GM23248 (cell line): Measurements from ENCODE around the gene NEUROG1. TPM values are rescaled to one million over a fixed set of nuclear protein-coding genes. Genes with fewer than 3 reads are reported as not detected.

Experiments used
- DNase-seq: peaks from one replicate; pipeline ENCODE4 v3.0.0-alpha.2; 2015
- H2AFZ ChIP-seq: fragments of 200-600 bp; sonication (generic); 2 replicates; pipeline ENCODE4 v1.6.1; 2016; ENCODE audit warnings: antibody characterized with exemption
- H3F3A ChIP-seq: fragments of 200-600 bp; sonication (generic); 2 replicates; pipeline ENCODE4 v1.6.1; 2016; ENCODE audit warnings: mild to moderate bottlenecking, antibody characterized with exemption, mixed run types; ENCODE audit not compliant: insufficient read depth
- H3K27ac ChIP-seq: fragments of 200-600 bp; sonication (generic); 2 replicates; pipeline ENCODE4 v1.5.1; 2016; ENCODE audit warnings: mild to moderate bottlenecking
- H3K27me3 ChIP-seq: fragments of 200-600 bp; sonication (generic); replicated peaks from 2 replicates; pipeline ENCODE4 v1.6.1; 2016; ENCODE audit warnings: mild to moderate bottlenecking; ENCODE audit not compliant: insufficient read depth
- H3K36me3 ChIP-seq: fragments of 200-600 bp; sonication (generic); 2 replicates; pipeline ENCODE4 v1.6.1; 2016; ENCODE audit warnings: low read depth, mild to moderate bottlenecking
- H3K4me1 ChIP-seq: fragments of 200-600 bp; sonication (generic); 2 replicates; pipeline ENCODE4 v1.6.1; 2016; ENCODE audit warnings: mild to moderate bottlenecking; ENCODE audit not compliant: insufficient read depth
- H3K4me2 ChIP-seq: fragments of 200-600 bp; sonication (generic); one replicate; pipeline ENCODE4 v1.6.1; 2016; ENCODE audit warnings: mild to moderate bottlenecking; ENCODE audit not compliant: unreplicated experiment
- H3K4me3 ChIP-seq: fragments of 200-600 bp; sonication (generic); 2 replicates; pipeline ENCODE4 v1.5.1; 2016; ENCODE audit warnings: mild to moderate bottlenecking
- H3K79me2 ChIP-seq: fragments of 200-600 bp; sonication (generic); 2 replicates; pipeline ENCODE4 v1.6.1; 2016; ENCODE audit warnings: mild to moderate bottlenecking; ENCODE audit not compliant: insufficient read depth
- H3K9ac ChIP-seq: fragments of 200-600 bp; sonication (generic); 2 replicates; pipeline ENCODE4 v1.6.1; 2016; ENCODE audit warnings: mild to moderate bottlenecking
- H3K9me2 ChIP-seq: fragments of 200-600 bp; sonication (generic); 2 replicates; pipeline ENCODE4 v1.6.1; 2016; ENCODE audit warnings: mixed run types, mild to moderate bottlenecking, moderate library complexity; ENCODE audit not compliant: insufficient read depth
- H3K9me3 ChIP-seq: fragments of 200-600 bp; sonication (generic); one replicate; pipeline ENCODE4 v1.6.1; 2017; ENCODE audit warnings: low read depth
- H4K20me1 ChIP-seq: fragments of 200-600 bp; sonication (generic); 2 replicates; pipeline ENCODE4 v1.6.0; 2016; ENCODE audit not compliant: insufficient read depth
- EZH2 ChIP-seq: fragments of 200-600 bp; sonication (generic); IDR thresholded peaks from 2 replicates; pipeline ENCODE4 v1.6.1; 2018; ENCODE audit warnings: antibody characterized with exemption, mild to moderate bottlenecking; ENCODE audit not compliant: insufficient read depth, poor library complexity, severe bottlenecking
- EZH2phosphoT487 ChIP-seq: fragments of 200-600 bp; sonication (generic); IDR thresholded peaks from 2 replicates; pipeline ENCODE4 v1.6.1; 2018; ENCODE audit warnings: antibody characterized with exemption, moderate library complexity, mild to moderate bottlenecking, low read depth; ENCODE audit not compliant: insufficient read depth
- WGBS, 2 experiments: methylation state at CpG; one replicate each; pipeline ENCODE4 v1.1.6; 2015 to 2017; ENCODE audit warnings: low lambda C conversion rate in 2 of 2, low coverage in 1 of 2; ENCODE audit errors: missing lambda C conversion rate in 2 of 2; 5-methylcytosine and 5-hydroxymethylcytosine counted together
- in situ Hi-C: fragments of 300-500 bp; cut with MboI; formaldehyde crosslinking; loops from 2 replicates; pipeline ENCODE4 v1.15.0; 2020
- polyA plus RNA-seq: library from polyadenylated mRNA; unstranded; fragments of >200 nt; fragmentation: Nextera tagmentation; extraction: Ambion mirVana; gene quantifications from 2 replicates; pipeline ENCODE4 v1.2.1, GENCODE V29; 2016
- total RNA-seq: library from RNA; depleted of rRNA; stranded (reverse); fragments of >200 nt; shearing (Covaris generic); gene quantifications from 2 replicates; pipeline ENCODE4 v1.2.3, GENCODE V29; 2014

Gene NEUROG1
- total and polyA plus RNA-seq, 2 experiments from 2014 or later, result not detected

- no peak overlapping the region for H3K27ac ChIP-seq
- H3K9me3 ChIP-seq, result no peaks in the 10 kb centered on the region
- in situ Hi-C loops, result loop anchor here (25.0 kb wide), 1 partner anchor 651 kb away; no protein-coding TSS in a partner anchor
- H3K27me3 ChIP-seq, result peaks cover 34% of the 10 kb centered on the region
- no peaks in the 10 kb centered on the region for H3K9me2 ChIP-seq
- 0 out of 2 replicates have a peak, but pooled peaks cover 7% of the 10 kb centered on the region for H3K4me1 ChIP-seq
- no peak overlapping the region for H3K4me3 ChIP-seq
- H2AFZ ChIP-seq, result peak overlapping the region; percentile 74
- H3K79me2 ChIP-seq, result no peaks in the 10 kb centered on the region
- WGBS, 2 experiments, result 76 to 77% methylated on average over 6 of the region's 6 CpGs
- no peaks in the 10 kb centered on the region for H3F3A ChIP-seq
- no peaks in the 10 kb centered on the region for H3K36me3 ChIP-seq
- TF ChIP-seq EZH2 (no peak), EZH2phosphoT487 (no peak)
- no peak overlapping the region for H3K4me2 ChIP-seq
- no peaks in the 10 kb centered on the region for H4K20me1 ChIP-seq
- DNase-seq, result no peak
- H3K9ac ChIP-seq, result no peak overlapping the region
These were observed 25.5 kb upstream of the NEUROG1 start for GRCh38 chr5:135561266-135561665.

GRCh38 chr5:135560858-135561257 is 25.1 kb upstream of the NEUROG1 start:
- WGBS, 2 experiments, result 6 to 7% methylated on average over 14 of the region's 14 CpGs
- Histone ChIP-seq H3K4me3 (no peak overlapping the region), H3K27me3 (peaks cover 38% of the 10 kb centered on the region), H3F3A (no peaks in the 10 kb centered on the region), H3K27ac (no peak overlapping the region), H3K9me2 (no peaks in the 10 kb centered on the region), H3K4me2 (no peak overlapping the region), H3K4me1 (0 out of 2 replicates have a peak, but pooled peaks cover 5% of the 10 kb centered on the region), H3K36me3 (no peaks in the 10 kb centered on the region), H3K79me2 (no peaks in the 10 kb centered on the region), H2AFZ (peak overlapping the region; percentile 74), H3K9ac (no peak overlapping the region), H4K20me1 (no peaks in the 10 kb centered on the region), H3K9me3 (no peaks in the 10 kb centered on the region)
- peak; percentile 88 for DNase-seq
- no peak for TF ChIP-seq EZH2
- no peak for TF ChIP-seq EZH2phosphoT487
- in situ Hi-C loops, result loop anchor here (25.0 kb wide), 1 partner anchor 651 kb away; no protein-coding TSS in a partner anchor

- no peaks in the 10 kb centered on the region for H4K20me1 ChIP-seq
- no peaks in the 10 kb centered on the region for H3K36me3 ChIP-seq
- TF ChIP-seq EZH2, result no peak
- TF ChIP-seq EZH2phosphoT487, result no peak
- H2AFZ ChIP-seq, result no peak overlapping the region
- no peaks in the 10 kb centered on the region for H3F3A ChIP-seq
- H3K27me3 ChIP-seq, result peaks cover 30% of the 10 kb centered on the region
- no peaks in the 10 kb centered on the region for H3K9me3 ChIP-seq
- no peaks in the 10 kb centered on the region for H3K79me2 ChIP-seq
- no peak overlapping the region for H3K4me2 ChIP-seq
- H3K4me1 ChIP-seq, result no peaks in the 10 kb centered on the region
- whole genome bisulfite sequencing, 2 experiments, result 71 to 85% methylated on average over 6 of the region's 6 CpGs
- no peaks in the 10 kb centered on the region for H3K9me2 ChIP-seq
- in situ Hi-C loops, result loop anchor here (5.0 to 25.0 kb wide), 2 partner anchors 273 to 653 kb away; partner anchors contain the start of gene SLC25A48
- H3K4me3 ChIP-seq, result no peak overlapping the region
- no peak overlapping the region for H3K9ac ChIP-seq
- no peak overlapping the region for H3K27ac ChIP-seq
- no peak for DNase-seq
These were observed 23.6 kb upstream of the NEUROG1 start for GRCh38 chr5:135559354-135559753.

- no peak overlapping the region for H3K4me3 ChIP-seq
- no peaks in the 10 kb centered on the region for H3K79me2 ChIP-seq
- in situ Hi-C loops, result loop anchor here (5.0 to 25.0 kb wide), 2 partner anchors 275 to 655 kb away; partner anchors contain the start of gene SLC25A48
- DNase-seq, result no peak
- TF ChIP-seq EZH2phosphoT487 (no peak), EZH2 (no peak)
- no peaks in the 10 kb centered on the region for H3K4me1 ChIP-seq
- H3K27ac ChIP-seq, result no peak overlapping the region
- H3K9me2 ChIP-seq, result no peaks in the 10 kb centered on the region
- no peak overlapping the region for H3K9ac ChIP-seq
- no peaks in the 10 kb centered on the region for H4K20me1 ChIP-seq
- no peaks in the 10 kb centered on the region for H3K9me3 ChIP-seq
- H3K36me3 ChIP-seq, result no peaks in the 10 kb centered on the region
- H3F3A ChIP-seq, result no peaks in the 10 kb centered on the region
- no peak overlapping the region for H2AFZ ChIP-seq
- peaks cover 30% of the 10 kb centered on the region for H3K27me3 ChIP-seq
- WGBS, 2 experiments, result 41 to 45% methylated on average over 11 of the region's 11 CpGs
- no peak overlapping the region for H3K4me2 ChIP-seq
These were observed 21.5 kb upstream of the NEUROG1 start for GRCh38 chr5:135557076-135557838.
